Pancreas (tissue), 10 donors: ENCODE measurements around the gene TMEM59. TPM values are rescaled to one million over a fixed set of nuclear protein-coding genes. Genes with fewer than 3 reads are reported as not detected.
A peak's percentile ranks its signal among the peaks of the same experiment; 100 is the strongest.

Experiments
- ATAC-seq, 4 donors: fragments of 200-7000 bp; cut with Tn5 transposase; one replicate each; pipeline versions ENCODE4 v1.8.0 to v1.9.1; 2020; ENCODE audit warnings: mild to moderate bottlenecking in 4 of 4, moderate library complexity in 4 of 4
- DNase-seq, 6 donors: peaks; one replicate each; pipeline ENCODE4 v3.0.0-alpha.2; 2020
- FAIRE-seq: peaks from 2 replicates; lab custom pipeline; 2012; peaks lifted over from hg19 to GRCh38; lab: Jason Lieb, UNC
- H3K27ac ChIP-seq, 4 donors: fragments of 200-600 bp; sonication (generic); 1 replicate in 3 of 4; 2 replicates in 1 of 4; pipeline versions ENCODE4 v1.5.0 to v1.8.0; 2020
- H3K27me3 ChIP-seq, 4 donors: fragments of 200-600 bp; one replicate each; pipeline ENCODE4 v1.8.0; 2021
- H3K36me3 ChIP-seq, 3 donors: fragments of 200-600 bp; sonication (generic) in 1 of 3; one replicate each; pipeline versions ENCODE4 v1.5.0 to v1.8.0; 2020 to 2021
- H3K4me1 ChIP-seq, 3 donors: fragments of 200-600 bp; one replicate each; pipeline ENCODE4 v1.8.0; 2021
- H3K4me3 ChIP-seq, 4 donors: fragments of 200-600 bp; sonication (generic) in 2 of 4; one replicate each; pipeline versions ENCODE4 v1.5.0 to v1.8.0; 2020 to 2021
- H3K9me3 ChIP-seq, 4 donors: fragments of 200-600 bp; one replicate each; pipeline ENCODE4 v1.8.0; 2021
- CTCF ChIP-seq, 4 donors: fragments of 200-600 bp; sonication (generic) in 3 of 4; IDR thresholded peaks; one replicate each; pipeline versions ENCODE4 v1.5.0 to v1.8.0; 2021; ENCODE audit warnings: antibody characterized with exemption in 4 of 4
- WGBS, 2 donors: extraction: QIAGEN DNeasy Blood & Tissue Kit; methylation state at CpG; one replicate each; pipeline ENCODE4 v1.1.7; 2013; 5-methylcytosine and 5-hydroxymethylcytosine counted together
- intact Hi-C, 3 donors: fragments of 100-400 bp; cut with DNase I; formaldehyde crosslinking; loops; one replicate each; pipeline versions ENCODE4 v1.11.1 to v1.14.2; 2022
- polyA plus RNA-seq, 2 donors: library from polyadenylated mRNA; stranded (reverse); fragments of 200-250 nt; gene quantifications; one replicate each; pipeline ENCODE4 v1.2.3, GENCODE V29; 2013
- total RNA-seq, 6 donors: library from RNA; stranded (reverse); fragmentation: NEBNext Ultra II Directional in 4 of 6; extraction: Animal tissue kit (Norgen Biotek cat#: 25700) in 4 of 6; gene quantifications; one replicate each; pipeline versions ENCODE4 v1.2.1 to v1.2.4, GENCODE V29; 2021 to 2023
- donor health status: healthy with polysubstance abuse.
- donor health status: DM: no; HTN: no; CAD: no; lungs with moderate emphysema.
- donor health status: DM: no; HTN: no; CAD: no.
- donor health status: control.
- donor health status: control.
- donor health status: Bipolar disorder and iron deficiency.
- donor health status: DM: yes; HTN: yes; CAD: no.
- donor health status: DM: no; HTN: no; CAD: no.
- donor health status: DM: no; HTN: no; CAD: no.
- donor health status: DM: yes; HTN: yes; CAD: no.

Gene TMEM59
- total and polyA plus RNA-seq, 8 donors, result 59.9 to 316 (median 232) TPM

- intact Hi-C loops, result no loop called here
- no peak for TF ChIP-seq CTCF (IDR thresholded peaks at IDR 0.05)
Measured at GRCh38 chr1:54088385-54088784, 35.4 kb upstream of the TMEM59 start.

GRCh38 chr1:54086754-54087153, 33.8 kb upstream of the TMEM59 start:
- FAIRE-seq, result no peak
- Histone ChIP-seq H3K4me3 (no peak overlapping the region), H3K9me3 (no peaks in the 10 kb centered on the region), H3K4me1 (peaks cover 0 to 2% (median 0%) of the 10 kb centered on the region in 3 donors), H3K36me3 (no peaks in the 10 kb centered on the region), H3K27ac (no peak overlapping the region), H3K27me3 (no peaks in the 10 kb centered on the region)
- ATAC-seq, result no peak
- intact Hi-C loops, result no loop called here
- no peak for TF ChIP-seq CTCF (IDR thresholded peaks at IDR 0.05)
- WGBS, 2 donors, result 92 to 100% methylated on average over 1 of the region's 1 CpG
- no peak for DNase-seq

More at GRCh38 chr1:54088385-54088784, 35.4 kb upstream of the TMEM59 start:
- Histone ChIP-seq H3K36me3 (no peaks in the 10 kb centered on the region), H3K9me3 (no peaks in the 10 kb centered on the region), H3K27me3 (no peaks in the 10 kb centered on the region), H3K4me3 (no peak overlapping the region), H3K4me1 (peaks cover 0 to under 1% (median 0%) of the 10 kb centered on the region in 3 donors), H3K27ac (no peak overlapping the region)
- WGBS, 2 donors, result 88 to 93% methylated on average over 5 of the region's 5 CpGs
- DNase-seq (no peak), ATAC-seq (no peak), FAIRE-seq (no peak)

- TF ChIP-seq CTCF (IDR thresholded peaks at IDR 0.05), result no peak
- Histone ChIP-seq H3K4me1 (peaks cover 0 to 12% (median 0%) of the 10 kb centered on the region in 3 donors), H3K27me3 (no peaks in the 10 kb centered on the region), H3K36me3 (no peaks in the 10 kb centered on the region), H3K9me3 (no peaks in the 10 kb centered on the region), H3K27ac (no peak overlapping the region), H3K4me3 (no peak overlapping the region)
- no peak for DNase-seq
- no peak for ATAC-seq
- 80 to 88% methylated on average over 2 of the region's 2 CpGs for WGBS, 2 donors
- intact Hi-C loops, result no loop called here
- no peak for FAIRE-seq
Measured at GRCh38 chr1:54084794-54085193, 31.8 kb upstream of the TMEM59 start.

GRCh38 chr1:54081306-54082270, 28.6 kb upstream of the TMEM59 start:
- WGBS, 2 donors, result 65 to 68% methylated on average over 8 of the region's 8 CpGs
- intact Hi-C loops, result no loop called here
- FAIRE-seq, result no peak
- Histone ChIP-seq H3K27me3 (no peaks in the 10 kb centered on the region), H3K4me3 (no peak overlapping the region), H3K27ac (no peak overlapping the region), H3K4me1 (peaks cover 0 to 17% (median 0%) of the 10 kb centered on the region in 3 donors), H3K9me3 (no peaks in the 10 kb centered on the region), H3K36me3 (no peaks in the 10 kb centered on the region)
- DNase-seq, result peak; percentile 66 to 80 (median 78)
- peak; percentile 98 to 99 (median 98) for ATAC-seq
- TF ChIP-seq CTCF (IDR thresholded peaks at IDR 0.05), result peak; percentile 67 to 80 (median 74)
